Activated CD4-positive, alpha-beta T cell treated with anti-CD3 and anti-CD28 coated beads, Interleukin-2, amount 50 U/mL, for 48 hours (primary cell): ENCODE measurements around the gene TSHR.
"Not testable (repeated sequence)": the region's sequence is repeated elsewhere in the genome, so short reads cannot be mapped to it uniquely, and the experiment has no call there.

Experiments used
- DNase-seq, 2 experiments: peaks; one replicate each; pipeline ENCODE4 v3.0.0-alpha.2; 2020

TSHR gene

GRCh38 chr14:81001447-81001846 is 46.0 kb downstream of the TSHR start:
- no peak for DNase-seq

GRCh38 chr14:81004575-81004974 is 49.2 kb downstream of the TSHR start:
- no peak for DNase-seq

- no peak for DNase-seq
Measured at GRCh38 chr14:81005540-81006228, 50.3 kb downstream of the TSHR start.

- DNase-seq: no peak
Measured at GRCh38 chr14:81006266-81006665, 50.8 kb downstream of the TSHR start.

- no peak for DNase-seq
Measured at GRCh38 chr14:81007131-81007530, 51.7 kb downstream of the TSHR start.

GRCh38 chr14:81009346-81009745 is 53.9 kb downstream of the TSHR start:
- no peak for DNase-seq

- no peak for DNase-seq
Measured at GRCh38 chr14:81018251-81018650, 62.8 kb downstream of the TSHR start.

GRCh38 chr14:81018684-81019083 is 63.3 kb downstream of the TSHR start:
- DNase-seq: no peak

- DNase-seq: not testable (repeated sequence)
Measured at GRCh38 chr14:81019113-81019512, 63.7 kb downstream of the TSHR start.

GRCh38 chr14:81023095-81023710 is 67.8 kb downstream of the TSHR start:
- DNase-seq: no peak

GRCh38 chr14:81028461-81028860 is 73.0 kb downstream of the TSHR start:
- no peak for DNase-seq

GRCh38 chr14:81031488-81031887 is 76.1 kb downstream of the TSHR start:
- DNase-seq: no peak

GRCh38 chr14:81033698-81034240 is 78.3 kb downstream of the TSHR start:
- DNase-seq: no peak

- no peak for DNase-seq
Measured at GRCh38 chr14:81042438-81042837, 87.0 kb downstream of the TSHR start.

- no peak for DNase-seq
Measured at GRCh38 chr14:81051547-81051946, 96.1 kb downstream of the TSHR start.

GRCh38 chr14:81054057-81054456 is 98.6 kb downstream of the TSHR start:
- not testable (repeated sequence) for DNase-seq

- DNase-seq: no peak
Measured at GRCh38 chr14:81055971-81056370, 100.5 kb downstream of the TSHR start.

- no peak for DNase-seq
Measured at GRCh38 chr14:81062380-81062779, 107.0 kb downstream of the TSHR start.

GRCh38 chr14:81062816-81063215 is 107.4 kb downstream of the TSHR start:
- peak in 1 of 2 experiments; percentile 7 for DNase-seq

- DNase-seq: no peak
Measured at GRCh38 chr14:81066672-81067071, 111.3 kb downstream of the TSHR start.

GRCh38 chr14:81067156-81067555 is 111.7 kb downstream of the TSHR start:
- DNase-seq: no peak

GRCh38 chr14:81068176-81068782 is 112.9 kb downstream of the TSHR start:
- no peak for DNase-seq

GRCh38 chr14:81070511-81070910 is 115.1 kb downstream of the TSHR start:
- DNase-seq: no peak

GRCh38 chr14:81085596-81085995 is 130.2 kb downstream of the TSHR start:
- no peak for DNase-seq
